GM18867 (cell line): ENCODE measurements around the gene LDLRAD3.

Source experiments
- ATAC-seq: cut with Tn5 transposase; IDR thresholded peaks from one replicate; pipeline ENCODE4 v1.9.1; 2021; ENCODE audit warnings: mild to moderate bottlenecking, moderate library complexity; ENCODE audit not compliant: unreplicated experiment

Gene LDLRAD3

GRCh38 chr11:36070213-36070953 is 126.5 kb downstream of the LDLRAD3 start:
- no peak for ATAC-seq

- ATAC-seq: no peak
These were observed 127.1 kb downstream of the LDLRAD3 start for GRCh38 chr11:36070954-36071330.

GRCh38 chr11:36071917-36072500 is 128.1 kb downstream of the LDLRAD3 start:
- ATAC-seq: no peak

GRCh38 chr11:36073411-36074203 is 129.7 kb downstream of the LDLRAD3 start:
- no peak for ATAC-seq

GRCh38 chr11:36074941-36075431 is 131.1 kb downstream of the LDLRAD3 start:
- no peak for ATAC-seq

- ATAC-seq: no peak
These were observed 133.5 kb downstream of the LDLRAD3 start for GRCh38 chr11:36077368-36077767.

- ATAC-seq: no peak
These were observed 134.2 kb downstream of the LDLRAD3 start for GRCh38 chr11:36077886-36078685.

- no peak for ATAC-seq
These were observed 134.8 kb downstream of the LDLRAD3 start for GRCh38 chr11:36078686-36079055.

GRCh38 chr11:36079878-36080675 is 136.2 kb downstream of the LDLRAD3 start:
- no peak for ATAC-seq

GRCh38 chr11:36081274-36081945 is 137.5 kb downstream of the LDLRAD3 start:
- ATAC-seq: no peak

GRCh38 chr11:36086366-36086765 is 142.5 kb downstream of the LDLRAD3 start:
- no peak for ATAC-seq

GRCh38 chr11:36088266-36088972 is 144.6 kb downstream of the LDLRAD3 start:
- no peak for ATAC-seq

- ATAC-seq: no peak
These were observed 146.1 kb downstream of the LDLRAD3 start for GRCh38 chr11:36089920-36090319.

- ATAC-seq: no peak
These were observed 146.7 kb downstream of the LDLRAD3 start for GRCh38 chr11:36090356-36091109.

GRCh38 chr11:36091256-36091811 is 147.5 kb downstream of the LDLRAD3 start:
- ATAC-seq: no peak

- no peak for ATAC-seq
These were observed 148.6 kb downstream of the LDLRAD3 start for GRCh38 chr11:36092314-36093030.

- no peak for ATAC-seq
These were observed 149.7 kb downstream of the LDLRAD3 start for GRCh38 chr11:36093548-36093947.
